Neuronal stem cell (in vitro differentiated cells): Measurements from ENCODE around the gene MRPS24. TPM values are rescaled to one million over a fixed set of nuclear protein-coding genes. Genes with fewer than 3 reads are reported as not detected.

Source experiments
- small RNA-seq: library from polyadenylated mRNA; stranded (forward); fragments of <200 nt; extraction: miRNeasy Mini kit (QIAGEN cat#:217004); gene quantifications from one replicate; pipeline ENCODE3, GENCODE V24; 2013; ENCODE audit not compliant: insufficient read depth

MRPS24 gene

Small RNAs within 50 kb of the gene (small RNA-seq; reads per million reads assigned to genes)
- gene MRPS24 = not detected
